K562 (cell line): ENCODE measurements around the gene ORAI3. TPM values are rescaled to one million over a fixed set of nuclear protein-coding genes. Genes with fewer than 3 reads are reported as not detected.

Experiments used
- ARNT ChIP-seq, 2 experiments: fragments of 450-650 bp; IDR thresholded peaks; 2 replicates each; pipeline ENCODE4 v1.6.1; 2016; ENCODE audit warnings: mild to moderate bottlenecking in 1 of 2
- CREM ChIP-seq: IDR thresholded peaks from 2 replicates; pipeline ENCODE4 v1.6.1; 2014; ENCODE audit warnings: antibody characterized with exemption, low read depth
- GABPB1 ChIP-seq: sonication (generic); formaldehyde crosslinking; IDR thresholded peaks from 2 replicates; pipeline ENCODE4 v1.8.0; 2022; ENCODE audit warnings: mild to moderate bottlenecking, missing genetic modification reagents
- HDAC1 ChIP-seq, 2 experiments: fragments of 450-650 bp; IDR thresholded peaks; 2 replicates each; pipeline ENCODE4 v1.6.1; 2016 to 2017; ENCODE audit warnings: inconsistent platforms in 1 of 2, mild to moderate bottlenecking in 1 of 2, moderate library complexity in 1 of 2
- HLTF ChIP-seq: fragments of 450-650 bp; IDR thresholded peaks from 2 replicates; pipeline ENCODE4 v1.6.1; 2016
- MYNN ChIP-seq, 2 experiments: sonication (generic); formaldehyde crosslinking in 1 of 2; IDR thresholded peaks; 2 replicates each; pipeline versions ENCODE4 v1.5.0 to v1.6.1; 2016 to 2020; ENCODE audit warnings: antibody characterized with exemption in 1 of 2, missing genetic modification reagents in 1 of 2
- NCOA1 ChIP-seq: fragments of 450-650 bp; IDR thresholded peaks from 2 replicates; pipeline ENCODE4 v1.6.1; 2016; ENCODE audit warnings: low read depth
- NFIX ChIP-seq: fragments of 250-450 bp; sonication (Bioruptor Pico); IDR thresholded peaks from 2 replicates; pipeline ENCODE4 v1.4.0; 2020; ENCODE audit warnings: low read depth, mild to moderate bottlenecking, moderate library complexity
- PHF20 ChIP-seq: fragments of 450-650 bp; IDR thresholded peaks from 2 replicates; pipeline ENCODE4 v1.6.1; 2018; ENCODE audit not compliant: partially characterized antibody
- POLR2AphosphoS5 ChIP-seq: IDR thresholded peaks from 2 replicates; pipeline ENCODE4 v1.6.1; 2011; ENCODE audit warnings: mild to moderate bottlenecking, low read depth, low read length, moderate library complexity; ENCODE audit not compliant: control insufficient read depth, insufficient read depth
- SNIP1 ChIP-seq: fragments of 450-650 bp; IDR thresholded peaks from 2 replicates; pipeline ENCODE4 v1.7.1; 2017; ENCODE audit warnings: low read depth, mild to moderate bottlenecking
- ZNF124 ChIP-seq: sonication (generic); formaldehyde crosslinking; IDR thresholded peaks from 2 replicates; pipeline ENCODE4 v1.8.1; 2022; ENCODE audit warnings: missing genetic modification reagents
- ZNF224 ChIP-seq: sonication (generic); formaldehyde crosslinking; IDR thresholded peaks from 2 replicates; pipeline ENCODE4 v1.8.0; 2022; ENCODE audit warnings: mild to moderate bottlenecking, missing genetic modification reagents
- polyA plus RNA-seq, 8 experiments: library from polyadenylated mRNA; depleted of rRNA in 4 of 8; stranded (reverse) in 5 of 8; unstranded in 3 of 8; fragments of >200 nt; fragmentation: Nextera tagmentation in 2 of 8; fragmentation: Illumina TruSeq in 1 of 8; extraction: Ambion mirVana in 2 of 8; extraction: Trizol in 1 of 8; gene quantifications; 2 replicates each; pipeline versions ENCODE4 v1.2.1 to v1.2.3, GENCODE V29; 2011 to 2014; ENCODE audit warnings: inconsistent platforms in 1 of 8, missing spikeins in 1 of 8
- total RNA-seq, 7 experiments: library from RNA; depleted of rRNA in 6 of 7; stranded (reverse); fragments of >200 nt in 6 of 7; fragmentation: Illumina TruSeq in 2 of 7; extraction: Trizol in 2 of 7; gene quantifications; 2 replicates each; pipeline versions ENCODE4 v1.2.1 to v1.2.3, GENCODE V29; 2011 to 2021; ENCODE audit warnings: low replicate concordance in 1 of 7
- TF ChIP-seq, protein P1 (sequence below): fragments of 450-650 bp; IDR thresholded peaks from 2 replicates; pipeline ENCODE4 v1.6.1; 2016; ENCODE audit warnings: borderline replicate concordance
- TF ChIP-seq, protein P2 (sequence below): fragments of 250-450 bp; sonication (Bioruptor Pico); IDR thresholded peaks from 2 replicates; pipeline ENCODE4 v1.5.0; 2021
- TF ChIP-seq, protein P3 (sequence below): fragments of 450-650 bp; IDR thresholded peaks from 2 replicates; pipeline ENCODE4 v1.7.1; 2018; ENCODE audit warnings: mild to moderate bottlenecking, low read depth; ENCODE audit not compliant: partially characterized antibody
- TF ChIP-seq, protein P4 (sequence below), 2 experiments: IDR thresholded peaks; 2 replicates each; pipeline ENCODE4 v1.6.1; 2011; ENCODE audit warnings: borderline replicate concordance in 1 of 2, control low read depth in 1 of 2, low read depth in 1 of 2, low read length in 1 of 2, mild to moderate bottlenecking in 1 of 2, mixed read lengths in 1 of 2, moderate library complexity in 1 of 2; ENCODE audit not compliant: insufficient read depth in 1 of 2, insufficient read length in 1 of 2, poor library complexity in 1 of 2, severe bottlenecking in 1 of 2; ENCODE audit errors: extremely low read depth in 1 of 2

The ORAI3 gene
- total and polyA plus RNA-seq, 9 of the 15 experiments (the other 6 are each of a cell fraction or from before 2014, with no cell fraction given) = 4.9 to 23.3 (median 14.1) TPM

DNA sequence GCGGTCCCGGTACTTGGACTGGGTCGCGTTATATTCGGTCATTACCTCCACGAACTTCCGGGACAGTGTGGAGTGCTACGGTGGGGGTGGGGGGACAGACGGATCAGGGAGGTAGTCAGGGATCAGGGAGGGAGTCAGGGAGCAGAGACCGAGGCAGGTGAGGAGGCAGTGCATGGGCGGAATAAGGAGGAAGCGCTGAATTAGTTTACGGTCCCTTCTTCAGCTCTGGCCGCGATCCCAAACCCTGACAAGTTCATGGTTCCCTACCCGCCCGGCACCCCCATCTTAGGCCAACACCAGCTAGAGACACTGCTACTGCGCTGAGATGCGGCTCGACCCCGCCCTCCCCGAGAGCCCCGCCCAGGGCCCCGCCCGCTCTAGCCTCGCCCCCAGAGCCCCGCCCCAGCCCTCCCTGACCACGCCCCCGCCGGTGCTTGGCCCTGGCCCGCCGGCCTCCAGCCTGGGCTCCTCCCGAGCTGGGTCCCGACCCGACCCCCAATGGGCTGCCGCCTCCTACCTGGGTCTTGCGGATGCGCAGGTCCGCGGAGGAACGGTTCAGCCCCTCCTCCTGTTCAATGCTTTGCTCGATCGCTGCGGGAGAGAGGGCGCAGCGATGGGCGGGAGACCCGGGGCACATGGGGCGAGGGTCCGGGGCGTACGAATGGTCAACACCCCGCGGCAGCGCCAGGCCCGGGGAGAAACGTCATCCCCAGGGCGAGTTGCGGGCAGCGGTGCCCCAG is 48.3 kb downstream of the ORAI3 start (continued):
- TF ChIP-seq POLR2AphosphoS5 (peak; percentile 84), NCOA1 (no peak), ZNF124 (CRISPR knock-in tag) (no peak), ZNF224 (CRISPR knock-in tag) (no peak), CREM (peak; percentile 60), PHF20 (peak; percentile 81), GABPB1 (peak; percentile 19; the same call in 1 of the 2 replicates), NFIX (CRISPR knock-in tag) (no peak), MYNN (IDR thresholded peaks at IDR 0.05) (no peak), MYNN (CRISPR knock-in tag; IDR thresholded peaks at IDR 0.05) (no peak), HLTF (peak; percentile 70; the same call in 1 of the 2 replicates), ARNT (IDR thresholded peaks at IDR 0.05) (peak in 1 of 2 experiments; percentile 48; a peak in 1 of 4 replicates), SNIP1 (no peak; the same call in 1 of the 2 replicates), HDAC1 (IDR thresholded peaks at IDR 0.05) (peak in 1 of 2 experiments; percentile 54; a peak in 2 of 4 replicates)
- TF ChIP-seq, protein P1, sequence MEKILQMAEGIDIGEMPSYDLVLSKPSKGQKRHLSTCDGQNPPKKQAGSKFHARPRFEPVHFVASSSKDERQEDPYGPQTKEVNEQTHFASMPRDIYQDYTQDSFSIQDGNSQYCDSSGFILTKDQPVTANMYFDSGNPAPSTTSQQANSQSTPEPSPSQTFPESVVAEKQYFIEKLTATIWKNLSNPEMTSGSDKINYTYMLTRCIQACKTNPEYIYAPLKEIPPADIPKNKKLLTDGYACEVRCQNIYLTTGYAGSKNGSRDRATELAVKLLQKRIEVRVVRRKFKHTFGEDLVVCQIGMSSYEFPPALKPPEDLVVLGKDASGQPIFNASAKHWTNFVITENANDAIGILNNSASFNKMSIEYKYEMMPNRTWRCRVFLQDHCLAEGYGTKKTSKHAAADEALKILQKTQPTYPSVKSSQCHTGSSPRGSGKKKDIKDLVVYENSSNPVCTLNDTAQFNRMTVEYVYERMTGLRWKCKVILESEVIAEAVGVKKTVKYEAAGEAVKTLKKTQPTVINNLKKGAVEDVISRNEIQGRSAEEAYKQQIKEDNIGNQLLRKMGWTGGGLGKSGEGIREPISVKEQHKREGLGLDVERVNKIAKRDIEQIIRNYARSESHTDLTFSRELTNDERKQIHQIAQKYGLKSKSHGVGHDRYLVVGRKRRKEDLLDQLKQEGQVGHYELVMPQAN = no peak; the same call in 1 of the 2 replicates
- TF ChIP-seq, protein P2, sequence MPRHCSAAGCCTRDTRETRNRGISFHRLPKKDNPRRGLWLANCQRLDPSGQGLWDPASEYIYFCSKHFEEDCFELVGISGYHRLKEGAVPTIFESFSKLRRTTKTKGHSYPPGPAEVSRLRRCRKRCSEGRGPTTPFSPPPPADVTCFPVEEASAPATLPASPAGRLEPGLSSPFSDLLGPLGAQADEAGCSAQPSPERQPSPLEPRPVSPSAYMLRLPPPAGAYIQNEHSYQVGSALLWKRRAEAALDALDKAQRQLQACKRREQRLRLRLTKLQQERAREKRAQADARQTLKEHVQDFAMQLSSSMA = no peak
- TF ChIP-seq, protein P3, sequence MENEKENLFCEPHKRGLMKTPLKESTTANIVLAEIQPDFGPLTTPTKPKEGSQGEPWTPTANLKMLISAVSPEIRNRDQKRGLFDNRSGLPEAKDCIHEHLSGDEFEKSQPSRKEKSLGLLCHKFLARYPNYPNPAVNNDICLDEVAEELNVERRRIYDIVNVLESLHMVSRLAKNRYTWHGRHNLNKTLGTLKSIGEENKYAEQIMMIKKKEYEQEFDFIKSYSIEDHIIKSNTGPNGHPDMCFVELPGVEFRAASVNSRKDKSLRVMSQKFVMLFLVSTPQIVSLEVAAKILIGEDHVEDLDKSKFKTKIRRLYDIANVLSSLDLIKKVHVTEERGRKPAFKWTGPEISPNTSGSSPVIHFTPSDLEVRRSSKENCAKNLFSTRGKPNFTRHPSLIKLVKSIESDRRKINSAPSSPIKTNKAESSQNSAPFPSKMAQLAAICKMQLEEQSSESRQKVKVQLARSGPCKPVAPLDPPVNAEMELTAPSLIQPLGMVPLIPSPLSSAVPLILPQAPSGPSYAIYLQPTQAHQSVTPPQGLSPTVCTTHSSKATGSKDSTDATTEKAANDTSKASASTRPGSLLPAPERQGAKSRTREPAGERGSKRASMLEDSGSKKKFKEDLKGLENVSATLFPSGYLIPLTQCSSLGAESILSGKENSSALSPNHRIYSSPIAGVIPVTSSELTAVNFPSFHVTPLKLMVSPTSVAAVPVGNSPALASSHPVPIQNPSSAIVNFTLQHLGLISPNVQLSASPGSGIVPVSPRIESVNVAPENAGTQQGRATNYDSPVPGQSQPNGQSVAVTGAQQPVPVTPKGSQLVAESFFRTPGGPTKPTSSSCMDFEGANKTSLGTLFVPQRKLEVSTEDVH = no peak
- TF ChIP-seq, protein P4, sequence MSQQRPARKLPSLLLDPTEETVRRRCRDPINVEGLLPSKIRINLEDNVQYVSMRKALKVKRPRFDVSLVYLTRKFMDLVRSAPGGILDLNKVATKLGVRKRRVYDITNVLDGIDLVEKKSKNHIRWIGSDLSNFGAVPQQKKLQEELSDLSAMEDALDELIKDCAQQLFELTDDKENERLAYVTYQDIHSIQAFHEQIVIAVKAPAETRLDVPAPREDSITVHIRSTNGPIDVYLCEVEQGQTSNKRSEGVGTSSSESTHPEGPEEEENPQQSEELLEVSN (IDR thresholded peaks at IDR 0.05; ENCODE audit: borderline replicate concordance in 1 of 2, extremely low read depth in 1 of 2, insufficient read depth in 1 of 2, insufficient read length in 1 of 2, low read depth in 1 of 2, low read length in 1 of 2, poor library complexity in 1 of 2, severe bottlenecking in 1 of 2) = peak; percentile 15 to 41
